Measurements from ENCODE around the gene VRK2.

Gene VRK2

GRCh38 chr2:58046585-58047372, at the start of gene VRK2:
Gene VRK2 (plus strand): TSS chr2:58046806. CDS start chr2:58048832, 2,026 bp downstream.
- ChIA-PET CTCF (interaction anchor here (1.0 to 1.6 kb wide), 6 partner anchors 10 to 29 kb away, joined by 3 to 5 read pairs (median 3); no protein-coding TSS in a partner anchor), POLR2A (interaction anchor here (0.7 kb wide), 1 partner anchor 12 kb away, joined by 3 read pairs; no protein-coding TSS in a partner anchor)
- DNase-seq (ENCODE audit: extremely low spot score): peak; percentile 90
- no peak for TF ChIP-seq CTCF (IDR thresholded peaks at IDR 0.05; ENCODE audit: control extremely low read depth, extremely low read depth, low read depth, missing control alignments)

DNA sequence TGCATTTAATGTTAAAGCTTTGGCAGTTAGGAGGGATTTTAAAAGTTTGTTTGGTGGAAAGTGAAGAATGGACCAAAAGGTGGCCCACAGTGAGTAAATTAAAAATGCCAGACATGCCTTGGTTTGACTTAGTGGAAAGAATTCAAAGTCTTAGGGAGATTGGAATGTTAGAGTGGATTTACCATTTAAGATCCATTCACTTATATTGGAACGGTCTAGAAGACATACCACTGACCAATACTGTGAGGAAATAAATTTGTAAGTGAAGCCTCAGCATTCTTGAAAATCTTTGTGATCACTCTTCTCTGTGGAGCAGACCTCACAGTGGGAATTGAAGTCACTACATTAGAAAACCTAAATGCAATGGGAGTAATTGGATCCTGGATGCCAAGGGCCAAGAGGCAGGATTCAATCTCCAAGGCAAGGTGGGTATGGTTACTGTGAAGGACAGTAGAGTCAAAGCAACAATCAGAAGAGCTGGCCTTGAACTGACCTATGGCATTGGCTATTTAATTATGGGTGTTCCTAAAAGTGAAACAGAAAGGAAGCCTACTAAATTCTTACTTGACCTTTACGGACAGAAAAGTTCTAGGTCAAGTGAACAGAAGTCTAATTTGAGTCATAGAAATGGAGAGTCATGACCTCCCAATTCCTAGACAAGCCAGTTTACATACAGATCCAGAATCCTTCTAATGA, 40.2 kb upstream of the VRK2 start:
- TF ChIP-seq CTCF (IDR thresholded peaks at IDR 0.05; ENCODE audit: control extremely low read depth, extremely low read depth, low read depth, missing control alignments): no peak
- no peak for DNase-seq (ENCODE audit: extremely low spot score)
- CTCF ChIA-PET: interaction anchor here (0.8 kb wide), 1 partner anchor 13 kb away, joined by 3 read pairs; no protein-coding TSS in a partner anchor
- POLR2A ChIA-PET: no interaction called here

DNA sequence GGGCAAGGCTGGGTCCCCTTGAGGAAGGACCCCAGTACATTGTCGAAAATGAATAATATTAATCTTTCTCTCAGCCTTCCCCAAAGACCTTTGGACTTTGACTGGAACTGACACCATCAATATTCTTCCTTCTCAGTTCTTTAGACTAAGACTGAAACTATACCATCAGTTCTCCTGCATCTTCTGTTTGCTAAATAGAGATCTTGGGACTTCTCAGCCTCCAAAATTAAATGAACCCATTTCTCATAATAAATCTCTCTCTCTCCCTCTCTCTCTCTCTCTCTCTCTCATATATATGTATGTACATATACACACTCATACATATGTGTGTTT, 39.7 kb upstream of the VRK2 start:
- ChIA-PET POLR2A (no interaction called here), CTCF (interaction anchor here (0.8 kb wide), 1 partner anchor 12 kb away, joined by 3 read pairs; no protein-coding TSS in a partner anchor)
- no peak for DNase-seq (ENCODE audit: extremely low spot score)
- TF ChIP-seq CTCF (IDR thresholded peaks at IDR 0.05; ENCODE audit: control extremely low read depth, extremely low read depth, low read depth, missing control alignments): no peak

GRCh38 chr2:58010599-58010998, 36.0 kb upstream of the VRK2 start:
- ChIA-PET POLR2A (no interaction called here), CTCF (no interaction called here)
- no peak for TF ChIP-seq CTCF (IDR thresholded peaks at IDR 0.05; ENCODE audit: control extremely low read depth, extremely low read depth, low read depth, missing control alignments)
- DNase-seq (ENCODE audit: extremely low spot score): no peak

GRCh38 chr2:58019229-58019628, 27.4 kb upstream of the VRK2 start:
- CTCF ChIA-PET: interaction anchor here (1.5 to 1.6 kb wide), 2 partner anchors 12 to 17 kb away, joined by 3 to 4 read pairs; no protein-coding TSS in a partner anchor
- no peak for TF ChIP-seq CTCF (IDR thresholded peaks at IDR 0.05; ENCODE audit: control extremely low read depth, extremely low read depth, low read depth, missing control alignments)
- POLR2A ChIA-PET: no interaction called here
- peak; percentile 14 for DNase-seq (ENCODE audit: extremely low spot score)

- DNase-seq (ENCODE audit: extremely low spot score): no peak
- CTCF ChIA-PET: interaction anchor here (1.1 to 1.3 kb wide), 2 partner anchors 21 to 27 kb away, joined by 3 to 4 read pairs; partner anchors contain the start of gene VRK2
- POLR2A ChIA-PET: interaction anchor here (0.6 kb wide), 1 partner anchor 78 kb away, joined by 4 read pairs; no protein-coding TSS in a partner anchor
- no peak for TF ChIP-seq CTCF (IDR thresholded peaks at IDR 0.05; ENCODE audit: control extremely low read depth, extremely low read depth, low read depth, missing control alignments)
Observed at GRCh38 chr2:58025150-58025933, 21.3 kb upstream of the VRK2 start.

Measured in GM10248 (cell line).